ENCODE data around the gene ODR4. TPM values are rescaled to one million over a fixed set of nuclear protein-coding genes. Genes with fewer than 3 reads are reported as not detected.
"Not testable (repeated sequence)": the region's sequence is repeated elsewhere in the genome, so short reads cannot be mapped to it uniquely, and the experiment has no call there.

Gene ODR4
- total RNA-seq, 3 donors from 2014 or later, result 18.9 to 22.6 (median 22.0) TPM

- no peaks in the 10 kb centered on the region for H3K36me3 ChIP-seq (ENCODE audit: low read depth)
- TF ChIP-seq CTCF (IDR thresholded peaks at IDR 0.05), result no peak
- no peaks in the 10 kb centered on the region for H3K9me3 ChIP-seq
- ATAC-seq, result no peak
- H3K4me1 ChIP-seq (ENCODE audit: low read depth), result no peaks in the 10 kb centered on the region
- DNase-seq, result no peak
- H3K4me3 ChIP-seq, result no peak within 1 kb of the TSS
- intact Hi-C loops (cut with DNase I, micrococcal nuclease), result no loop called here
Observed at GRCh38 chr1:186461014-186461413, 85.4 kb downstream of the ODR4 start, which contains the start of gene PDC. Gene PDC (minus strand): TSS chr1:186461114. CDS start chr1:186449459, 11,655 bp downstream.

GRCh38 chr1:186463511-186463910 is 87.9 kb downstream of the ODR4 start:
- H3K9me3 ChIP-seq, result no peaks in the 10 kb centered on the region
- intact Hi-C loops (cut with DNase I, micrococcal nuclease), result no loop called here
- H3K4me3 ChIP-seq, result no peak overlapping the region
- no peak for TF ChIP-seq CTCF (IDR thresholded peaks at IDR 0.05)
- no peaks in the 10 kb centered on the region for H3K36me3 ChIP-seq (ENCODE audit: low read depth)
- DNase-seq, result no peak
- H3K4me1 ChIP-seq (ENCODE audit: low read depth), result no peaks in the 10 kb centered on the region
- ATAC-seq, result no peak

GRCh38 chr1:186463926-186464325 is 88.3 kb downstream of the ODR4 start:
- no peak for TF ChIP-seq CTCF (IDR thresholded peaks at IDR 0.05)
- no peaks in the 10 kb centered on the region for H3K4me1 ChIP-seq (ENCODE audit: low read depth)
- DNase-seq, result no peak
- no peaks in the 10 kb centered on the region for H3K9me3 ChIP-seq
- H3K4me3 ChIP-seq, result no peak overlapping the region
- no peaks in the 10 kb centered on the region for H3K36me3 ChIP-seq (ENCODE audit: low read depth)
- intact Hi-C loops (cut with DNase I, micrococcal nuclease), result no loop called here
- no peak for ATAC-seq

- H3K9me3 ChIP-seq, result not testable (repeated sequence)
Observed at GRCh38 chr1:186465491-186465890, 89.9 kb downstream of the ODR4 start.

GRCh38 chr1:186465946-186466345 is 90.3 kb downstream of the ODR4 start:
- H3K9me3 ChIP-seq, result no peaks in the 10 kb centered on the region
- DNase-seq (no peak), ATAC-seq (no peak)
- intact Hi-C loops (cut with DNase I, micrococcal nuclease), result no loop called here
- no peaks in the 10 kb centered on the region for H3K4me1 ChIP-seq (ENCODE audit: low read depth)
- H3K4me3 ChIP-seq, result no peak overlapping the region
- H3K36me3 ChIP-seq (ENCODE audit: low read depth), result no peaks in the 10 kb centered on the region
- TF ChIP-seq CTCF (IDR thresholded peaks at IDR 0.05), result no peak

More at GRCh38 chr1:186465491-186465890, 89.9 kb downstream of the ODR4 start:
- DNase-seq; H3K4me3 ChIP-seq; ATAC-seq; H3K4me1 ChIP-seq (ENCODE audit: low read depth); H3K36me3 ChIP-seq (ENCODE audit: low read depth); intact Hi-C loops (cut with DNase I, micrococcal nuclease): not testable (repeated sequence)

Other genes with a start within 250 kb of the ODR4 start
- gene PRG4, start 79.6 kb upstream of the ODR4 start, total RNA-seq, result under 1 TPM in 2 of 3 donors, not detected in 1; 0.10 to 0.32 TPM
- 10 to 100 TPM; 68.3 to 90.1 (median 78.3) TPM for gene TPR, start 585 bp upstream of the ODR4 start, total RNA-seq
- not detected for gene PDC, start 85.3 kb downstream of the ODR4 start, total RNA-seq